K562 treated with DMSO at 1 percent for 4 hours (cell line): ENCODE data around the gene RXFP2. TPM values are rescaled to one million over a fixed set of nuclear protein-coding genes. Genes with fewer than 3 reads are reported as not detected.

ENCODE experiments used
- total RNA-seq: library from RNA; unstranded; fragments of 300-600 nt; gene quantifications from 2 replicates; pipeline ENCODE4 v1.2.3, GENCODE V29; 2022; ENCODE audit not compliant: insufficient read depth

Gene RXFP2, protein sequence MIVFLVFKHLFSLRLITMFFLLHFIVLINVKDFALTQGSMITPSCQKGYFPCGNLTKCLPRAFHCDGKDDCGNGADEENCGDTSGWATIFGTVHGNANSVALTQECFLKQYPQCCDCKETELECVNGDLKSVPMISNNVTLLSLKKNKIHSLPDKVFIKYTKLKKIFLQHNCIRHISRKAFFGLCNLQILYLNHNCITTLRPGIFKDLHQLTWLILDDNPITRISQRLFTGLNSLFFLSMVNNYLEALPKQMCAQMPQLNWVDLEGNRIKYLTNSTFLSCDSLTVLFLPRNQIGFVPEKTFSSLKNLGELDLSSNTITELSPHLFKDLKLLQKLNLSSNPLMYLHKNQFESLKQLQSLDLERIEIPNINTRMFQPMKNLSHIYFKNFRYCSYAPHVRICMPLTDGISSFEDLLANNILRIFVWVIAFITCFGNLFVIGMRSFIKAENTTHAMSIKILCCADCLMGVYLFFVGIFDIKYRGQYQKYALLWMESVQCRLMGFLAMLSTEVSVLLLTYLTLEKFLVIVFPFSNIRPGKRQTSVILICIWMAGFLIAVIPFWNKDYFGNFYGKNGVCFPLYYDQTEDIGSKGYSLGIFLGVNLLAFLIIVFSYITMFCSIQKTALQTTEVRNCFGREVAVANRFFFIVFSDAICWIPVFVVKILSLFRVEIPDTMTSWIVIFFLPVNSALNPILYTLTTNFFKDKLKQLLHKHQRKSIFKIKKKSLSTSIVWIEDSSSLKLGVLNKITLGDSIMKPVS
- not detected in 2 replicates for total RNA-seq

DNA sequence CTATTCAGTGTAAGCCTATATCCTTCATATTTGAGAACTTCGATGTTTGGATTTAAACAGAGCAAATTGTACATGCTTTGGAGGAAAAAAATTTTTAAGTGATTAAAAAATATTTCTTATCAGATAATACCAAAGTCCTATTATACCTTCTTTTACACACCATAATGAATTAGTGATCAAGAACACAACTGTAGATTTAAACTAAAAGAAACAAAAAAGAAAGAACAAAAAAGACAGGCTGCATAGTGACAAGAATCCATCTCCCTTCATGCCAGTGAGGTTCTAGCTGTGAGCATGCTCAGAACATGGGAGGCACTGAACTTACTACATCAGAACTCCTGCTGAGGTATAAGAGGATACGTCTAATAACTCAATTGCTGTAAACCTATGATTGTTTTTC lies at the start of gene RXFP2:
Gene RXFP2, plus strand, starts transcription at position 301 of the 400 bp plus-strand sequence. Its CDS starts 87 bp downstream, at position 388.

